Astrocyte of the cerebellum (primary cell): Measurements from ENCODE around the gene ARFIP1.

ENCODE experiments used
- DNase-seq: peaks from one replicate; pipeline ENCODE4 v3.0.0-alpha.2; 2011; ENCODE audit warnings: low read depth
- H3K4me3 ChIP-seq: 2 replicates; pipeline ENCODE4 v1.5.1; 2011; ENCODE audit warnings: mild to moderate bottlenecking, low read depth, low read length, moderate library complexity
- in situ Hi-C: cut with HindIII; loops from 2 replicates; pipeline ENCODE4 v1.10.0; 2017; ENCODE audit warnings: low sequenced_read_pairs
- TF ChIP-seq, protein P1 (sequence below): IDR thresholded peaks from 2 replicates; pipeline ENCODE4 v1.5.1; 2012; ENCODE audit warnings: low read length, low read depth, moderate library complexity, mild to moderate bottlenecking; ENCODE audit errors: missing control alignments

The ARFIP1 gene

DNA sequence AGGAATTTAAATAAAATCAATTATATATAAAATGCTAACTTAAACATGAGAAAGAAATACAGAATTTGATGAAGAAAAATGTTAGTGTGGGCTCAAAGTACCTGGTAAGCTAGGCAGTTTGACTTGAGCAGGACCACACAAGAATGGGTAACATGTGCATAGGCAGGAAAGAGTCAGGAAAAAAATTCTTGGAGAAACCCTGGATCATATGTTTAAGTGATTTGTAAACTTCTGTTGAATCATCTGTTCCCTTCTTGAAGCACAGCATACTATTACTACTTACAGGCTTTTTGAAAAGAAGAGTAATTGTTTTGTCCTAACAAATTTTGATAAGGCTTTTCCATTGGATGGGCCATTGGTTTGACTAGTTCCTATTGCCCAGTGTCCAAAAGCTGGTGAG, 118.9 kb downstream of the ARFIP1 start:
- in situ Hi-C loops: no loop called here
- TF ChIP-seq, protein P1, sequence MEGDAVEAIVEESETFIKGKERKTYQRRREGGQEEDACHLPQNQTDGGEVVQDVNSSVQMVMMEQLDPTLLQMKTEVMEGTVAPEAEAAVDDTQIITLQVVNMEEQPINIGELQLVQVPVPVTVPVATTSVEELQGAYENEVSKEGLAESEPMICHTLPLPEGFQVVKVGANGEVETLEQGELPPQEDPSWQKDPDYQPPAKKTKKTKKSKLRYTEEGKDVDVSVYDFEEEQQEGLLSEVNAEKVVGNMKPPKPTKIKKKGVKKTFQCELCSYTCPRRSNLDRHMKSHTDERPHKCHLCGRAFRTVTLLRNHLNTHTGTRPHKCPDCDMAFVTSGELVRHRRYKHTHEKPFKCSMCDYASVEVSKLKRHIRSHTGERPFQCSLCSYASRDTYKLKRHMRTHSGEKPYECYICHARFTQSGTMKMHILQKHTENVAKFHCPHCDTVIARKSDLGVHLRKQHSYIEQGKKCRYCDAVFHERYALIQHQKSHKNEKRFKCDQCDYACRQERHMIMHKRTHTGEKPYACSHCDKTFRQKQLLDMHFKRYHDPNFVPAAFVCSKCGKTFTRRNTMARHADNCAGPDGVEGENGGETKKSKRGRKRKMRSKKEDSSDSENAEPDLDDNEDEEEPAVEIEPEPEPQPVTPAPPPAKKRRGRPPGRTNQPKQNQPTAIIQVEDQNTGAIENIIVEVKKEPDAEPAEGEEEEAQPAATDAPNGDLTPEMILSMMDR: no peak
- DNase-seq: no peak
- no peak overlapping the region for H3K4me3 ChIP-seq

GRCh38 chr4:152900395-152900794, 120.6 kb downstream of the ARFIP1 start:
- TF ChIP-seq, protein P1: no peak
- H3K4me3 ChIP-seq: no peak overlapping the region
- no peak for DNase-seq
- in situ Hi-C loops: no loop called here

DNA sequence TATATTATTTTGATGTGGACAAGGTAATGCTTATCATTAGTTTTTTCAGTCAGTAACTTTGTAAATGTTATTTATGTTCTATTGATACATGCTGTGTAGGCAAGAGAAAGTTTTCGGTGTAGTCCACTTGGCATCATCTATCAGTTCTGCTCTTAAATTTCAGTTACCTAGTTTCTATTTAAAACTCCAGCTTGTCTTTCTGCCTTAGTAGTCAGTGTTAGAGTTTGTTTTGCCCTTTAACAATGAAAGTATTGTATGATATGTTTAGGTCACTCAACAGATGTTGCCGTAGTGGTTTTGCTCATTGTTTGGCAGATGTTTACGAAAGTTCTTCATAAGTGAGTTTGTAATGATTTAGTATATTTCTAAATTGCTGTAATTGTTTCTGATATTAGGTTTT, 121.5 kb downstream of the ARFIP1 start:
- DNase-seq: no peak
- TF ChIP-seq, protein P1: no peak
- H3K4me3 ChIP-seq: no peak overlapping the region
- in situ Hi-C loops: no loop called here

DNA sequence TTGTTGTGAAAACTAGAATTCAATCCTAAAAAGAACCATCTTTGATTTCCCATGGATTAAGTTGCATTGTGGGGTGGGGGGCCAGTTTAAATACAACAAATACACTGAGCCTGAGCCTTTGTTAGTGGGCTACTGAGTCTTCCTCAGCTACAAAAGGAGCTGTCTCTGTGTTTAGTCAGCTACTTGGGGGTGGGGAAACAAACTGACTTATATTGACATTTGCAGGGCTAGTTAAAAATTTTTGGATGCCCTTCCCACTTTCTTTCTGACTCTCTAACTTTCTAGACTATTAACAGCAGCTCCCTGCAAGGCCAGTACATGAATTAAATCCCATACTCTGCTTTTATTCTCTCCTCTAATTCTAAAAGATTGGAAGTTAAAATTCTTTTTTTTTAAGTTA, 123.9 kb downstream of the ARFIP1 start:
- in situ Hi-C loops: no loop called here
- no peak for DNase-seq

GRCh38 chr4:152909901-152910300, 130.1 kb downstream of the ARFIP1 start:
- no peak for DNase-seq
- in situ Hi-C loops: no loop called here
- TF ChIP-seq, protein P1: no peak
- no peak overlapping the region for H3K4me3 ChIP-seq

More for the DNA sequence above, 123.9 kb downstream of the ARFIP1 start:
- H3K4me3 ChIP-seq: no peak overlapping the region
- TF ChIP-seq, protein P1: no peak

GRCh38 chr4:152910521-152910920, 130.8 kb downstream of the ARFIP1 start:
- no peak for DNase-seq
- TF ChIP-seq, protein P1: no peak
- H3K4me3 ChIP-seq: no peak overlapping the region
- in situ Hi-C loops: no loop called here
